ENCODE measurements around the gene SYNJ2BP. TPM values are rescaled to one million over a fixed set of nuclear protein-coding genes. Genes with fewer than 3 reads are reported as not detected.

The SYNJ2BP gene
- total and polyA plus RNA-seq, 2 of the 13 experiments (the other 11 are each of a cell fraction or from before 2014, with no cell fraction given), result 18.1 to 28.6 TPM

GRCh38 chr14:70380824-70381223 lies 36.1 kb downstream of the SYNJ2BP start:
- POLR2A ChIA-PET, result no interaction called here
- no peak overlapping the region for H3K4me2 ChIP-seq (ENCODE audit: low read depth, low read length)
- H3K36me3 ChIP-seq (replicated peaks in 1 of 2; ENCODE audit: control insufficient read depth in 1 of 2, insufficient read depth in 2 of 2, low read length in 2 of 2), result peaks cover 3 to 6% of the 10 kb centered on the region in 2 experiments; a peak in 2 of 5 replicates
- H3K4me1 ChIP-seq (ENCODE audit: insufficient read depth, low read length), result no peaks in the 10 kb centered on the region
- no peaks in the 10 kb centered on the region for H4K20me1 ChIP-seq (ENCODE audit: insufficient read depth, low read length)
- H3K9me3 ChIP-seq (ENCODE audit: low read length), result no peaks in the 10 kb centered on the region
- ATAC-seq, result no peak
- BruUV-seq (replicated peaks), result no TSS peak
- CTCF ChIA-PET (ENCODE audit: low intra/inter-chr PET ratio, low total read pairs), result no interaction called here
- no peaks in the 10 kb centered on the region for H3K27me3 ChIP-seq (ENCODE audit: control insufficient read depth in 1 of 2, insufficient read depth in 2 of 2, low read length in 2 of 2)
- no peak overlapping the region for H3K4me3 ChIP-seq (replicated peaks in 1 of 3; ENCODE audit: insufficient read depth in 1 of 3, low read depth in 2 of 3, low read length in 3 of 3)
- no peak overlapping the region for H3K9ac ChIP-seq (ENCODE audit: insufficient read depth, low read depth, low read length)
- intact Hi-C loops (cut with micrococcal nuclease; ENCODE audit: unreplicated experiment), result no loop called here
- FAIRE-seq, result no peak
- no peak overlapping the region for H2AFZ ChIP-seq (ENCODE audit: low read length)
- no peaks in the 10 kb centered on the region for H3K79me2 ChIP-seq (ENCODE audit: insufficient read depth, low read length)
- no peak for DNase-seq (ENCODE audit: low spot score)
- in situ Hi-C loops (cut with HindIII; ENCODE audit: extremely low pct_ligation_motif_present, low pct_unique_long_range_greater_than_20kb), result no loop called here
- TF ChIP-seq ZNF761 (CRISPR knock-in tag; conservative IDR thresholded peaks at IDR 0.05), result no peak
- TF ChIP-seq ZBTB2 (CRISPR knock-in tag; IDR thresholded peaks at IDR 0.05; ENCODE audit: low read depth), result no peak
- no peak for TF ChIP-seq BORCS8-MEF2B (CRISPR knock-in tag; IDR thresholded peaks at IDR 0.05)
- H3K27ac ChIP-seq (ENCODE audit: extremely low read length, insufficient read depth, low read length), result no peak overlapping the region

- ATAC-seq, result no peak
- DNase-seq (ENCODE audit: low spot score), result no peak
- H4K20me1 ChIP-seq (ENCODE audit: insufficient read depth, low read length), result no peaks in the 10 kb centered on the region
- H3K4me2 ChIP-seq (ENCODE audit: low read depth, low read length), result no peak overlapping the region
- no peak overlapping the region for H3K9ac ChIP-seq (ENCODE audit: insufficient read depth, low read depth, low read length)
- in situ Hi-C loops (cut with HindIII; ENCODE audit: extremely low pct_ligation_motif_present, low pct_unique_long_range_greater_than_20kb) (no loop called here), intact Hi-C loops (cut with micrococcal nuclease; ENCODE audit: unreplicated experiment) (no loop called here)
- no peaks in the 10 kb centered on the region for H3K27me3 ChIP-seq (ENCODE audit: control insufficient read depth in 1 of 2, insufficient read depth in 2 of 2, low read length in 2 of 2)
- H2AFZ ChIP-seq (ENCODE audit: low read length), result no peak overlapping the region
- no peaks in the 10 kb centered on the region for H3K4me1 ChIP-seq (ENCODE audit: insufficient read depth, low read length)
- FAIRE-seq, result no peak
- H3K27ac ChIP-seq (ENCODE audit: extremely low read length, insufficient read depth, low read length), result no peak overlapping the region
- H3K9me3 ChIP-seq (ENCODE audit: low read length), result no peaks in the 10 kb centered on the region
- WGBS (ENCODE audit: low lambda C conversion rate), result 96% methylated on average over 1 of the region's 1 CpG
- CTCF ChIA-PET (ENCODE audit: low intra/inter-chr PET ratio, low total read pairs), result no interaction called here
- no peak overlapping the region for H3K4me3 ChIP-seq (replicated peaks in 1 of 3; ENCODE audit: insufficient read depth in 1 of 3, low read depth in 2 of 3, low read length in 3 of 3)
- peaks cover 4% of the 10 kb centered on the region in 2 experiments; a peak in 3 of 5 replicates for H3K36me3 ChIP-seq (replicated peaks in 1 of 2; ENCODE audit: control insufficient read depth in 1 of 2, insufficient read depth in 2 of 2, low read length in 2 of 2)
- H3K79me2 ChIP-seq (ENCODE audit: insufficient read depth, low read length), result no peaks in the 10 kb centered on the region
- no TSS peak for BruUV-seq (replicated peaks)
- POLR2A ChIA-PET, result no interaction called here
- TF ChIP-seq TRIM24 (CRISPR knock-in tag; IDR thresholded peaks at IDR 0.05) (no peak), SKI (IDR thresholded peaks at IDR 0.05; ENCODE audit: partially characterized antibody) (no peak), RFX5 (IDR thresholded peaks at IDR 0.05; ENCODE audit: low read depth, low read length) (no peak), NFIC (IDR thresholded peaks at IDR 0.05; ENCODE audit: low read length) (no peak), ZBTB40 (IDR thresholded peaks at IDR 0.05) (no peak), ZBTB40 (CRISPR knock-in tag; IDR thresholded peaks at IDR 0.05) (no peak)
These were observed 38.2 kb downstream of the SYNJ2BP start for GRCh38 chr14:70378696-70379095.

Data from HepG2 (cell line).